HG03135 (cell line): Measurements from ENCODE around the gene UMOD.

ENCODE experiments used
- ATAC-seq: cut with Tn5 transposase; IDR thresholded peaks from one replicate; pipeline ENCODE4 v1.9.1; 2021; ENCODE audit warnings: mild to moderate bottlenecking, moderate library complexity; ENCODE audit not compliant: unreplicated experiment

Gene UMOD

GRCh38 chr16:20307240-20307671 lies 45.3 kb downstream of the UMOD start:
- no peak for ATAC-seq

- no peak for ATAC-seq
Observed at GRCh38 chr16:20306401-20306800, 46.1 kb downstream of the UMOD start.

- no peak for ATAC-seq
Observed at GRCh38 chr16:20303012-20303411, 49.5 kb downstream of the UMOD start.

GRCh38 chr16:20302389-20302788 lies 50.1 kb downstream of the UMOD start:
- ATAC-seq: no peak

GRCh38 chr16:20301840-20302239 lies 50.7 kb downstream of the UMOD start:
- ATAC-seq: no peak

GRCh38 chr16:20300312-20301097 lies 52.0 kb downstream of the UMOD start:
- no peak for ATAC-seq

- no peak for ATAC-seq
Observed at GRCh38 chr16:20298452-20298851, 54.1 kb downstream of the UMOD start.

GRCh38 chr16:20291208-20292206 lies 61.0 kb downstream of the UMOD start:
- no peak for ATAC-seq

GRCh38 chr16:20289571-20289970 lies 62.9 kb downstream of the UMOD start:
- ATAC-seq: no peak

GRCh38 chr16:20285993-20286499 lies 66.5 kb downstream of the UMOD start:
- ATAC-seq: no peak
